Stomach (tissue), 9 donors: ENCODE results near the gene EBF3. TPM values are rescaled to one million over a fixed set of nuclear protein-coding genes. Genes with fewer than 3 reads are reported as not detected.

Source experiments
- DNase-seq, 2 donors: peaks; one replicate each; pipeline versions ENCODE4 v3.0.0 to v3.0.0-alpha.2; 2013 to 2019
- H3K27ac ChIP-seq, 5 donors: fragments of 200-600 bp in 4 of 5; sonication (generic) in 4 of 5; one replicate each; pipeline ENCODE4 v1.5.1; 2013 to 2019; ENCODE audit warnings: mild to moderate bottlenecking in 1 of 5, moderate library complexity in 1 of 5
- H3K27me3 ChIP-seq, 3 donors: fragments of 200-600 bp; sonication (generic); one replicate each; pipeline ENCODE4 v1.5.1; 2017 to 2019; ENCODE audit warnings: mixed run types in 1 of 3
- H3K36me3 ChIP-seq, 4 donors: fragments of 200-600 bp; sonication (generic); 1 replicate in 3 of 4; 2 replicates in 1 of 4; pipeline ENCODE4 v1.5.1; 2016 to 2019
- H3K4me1 ChIP-seq, 4 donors: fragments of 200-600 bp; sonication (generic); one replicate each; pipeline ENCODE4 v1.5.1; 2016 to 2019
- H3K4me3 ChIP-seq, 4 donors: fragments of 200-600 bp; sonication (generic) in 3 of 4; one replicate each; pipeline ENCODE4 v1.5.1; 2016 to 2019; ENCODE audit warnings: mild to moderate bottlenecking in 1 of 4
- H3K9me3 ChIP-seq, 4 donors: fragments of 200-600 bp; sonication (generic); one replicate each; pipeline ENCODE4 v1.5.1; 2016 to 2019
- EP300 ChIP-seq: sonication (generic); formaldehyde crosslinking; IDR thresholded peaks from one replicate; pipeline ENCODE4 v1.6.1; 2017; ENCODE audit warnings: antibody characterized with exemption
- POLR2A ChIP-seq, 4 donors: fragments of 450-650 bp; IDR thresholded peaks; one replicate each; pipeline ENCODE4 v1.6.1; 2016; ENCODE audit warnings: antibody characterized with exemption in 4 of 4, control low read depth in 2 of 4, mild to moderate bottlenecking in 1 of 4, moderate library complexity in 1 of 4
- POLR2AphosphoS5 ChIP-seq, 3 donors: sonication (generic); formaldehyde crosslinking; IDR thresholded peaks; one replicate each; pipeline ENCODE4 v1.6.1; 2016; ENCODE audit warnings: antibody characterized with exemption in 3 of 3
- WGBS, 5 donors: extraction: QIAGEN DNeasy Blood & Tissue Kit in 3 of 5; methylation state at CpG; one replicate each; pipeline versions ENCODE4 v1.1.5 to v1.1.7; 2013 to 2018; 5-methylcytosine and 5-hydroxymethylcytosine counted together
- intact Hi-C: fragments of 100-400 bp; cut with DNase I; formaldehyde crosslinking; loops from one replicate; pipeline ENCODE4 v1.15.1; 2023; ENCODE audit warnings: low total_unique reads
- polyA plus RNA-seq, 3 donors: library from polyadenylated mRNA; stranded (reverse); fragments of 200-250 nt; gene quantifications; one replicate each; pipeline ENCODE4 v1.2.3, GENCODE V29; 2013
- total RNA-seq, 5 donors: library from RNA; depleted of rRNA; stranded (reverse); fragments of >200 nt; gene quantifications; one replicate each; pipeline versions ENCODE4 v1.1.0 to v1.2.3, GENCODE V29; 2014 to 2016
- TF ChIP-seq, protein P1 (sequence below), 7 experiments: fragments of 450-650 bp in 4 of 7; fragments of 200-600 bp in 3 of 7; sonication (generic) in 3 of 7; IDR thresholded peaks; one replicate each; pipeline ENCODE4 v1.5.1; 2016 to 2019; ENCODE audit warnings: antibody characterized with exemption in 7 of 7, control low read depth in 2 of 7, mild to moderate bottlenecking in 1 of 7
- donor health status: healthy with polysubstance abuse.
- donor health status: Bipolar disorder and iron deficiency.
- donor health status: healthy.

Gene EBF3
- total and polyA plus RNA-seq, 8 donors, result 0.19 to 7.3 (median 0.58) TPM; not detected in 3

DNA sequence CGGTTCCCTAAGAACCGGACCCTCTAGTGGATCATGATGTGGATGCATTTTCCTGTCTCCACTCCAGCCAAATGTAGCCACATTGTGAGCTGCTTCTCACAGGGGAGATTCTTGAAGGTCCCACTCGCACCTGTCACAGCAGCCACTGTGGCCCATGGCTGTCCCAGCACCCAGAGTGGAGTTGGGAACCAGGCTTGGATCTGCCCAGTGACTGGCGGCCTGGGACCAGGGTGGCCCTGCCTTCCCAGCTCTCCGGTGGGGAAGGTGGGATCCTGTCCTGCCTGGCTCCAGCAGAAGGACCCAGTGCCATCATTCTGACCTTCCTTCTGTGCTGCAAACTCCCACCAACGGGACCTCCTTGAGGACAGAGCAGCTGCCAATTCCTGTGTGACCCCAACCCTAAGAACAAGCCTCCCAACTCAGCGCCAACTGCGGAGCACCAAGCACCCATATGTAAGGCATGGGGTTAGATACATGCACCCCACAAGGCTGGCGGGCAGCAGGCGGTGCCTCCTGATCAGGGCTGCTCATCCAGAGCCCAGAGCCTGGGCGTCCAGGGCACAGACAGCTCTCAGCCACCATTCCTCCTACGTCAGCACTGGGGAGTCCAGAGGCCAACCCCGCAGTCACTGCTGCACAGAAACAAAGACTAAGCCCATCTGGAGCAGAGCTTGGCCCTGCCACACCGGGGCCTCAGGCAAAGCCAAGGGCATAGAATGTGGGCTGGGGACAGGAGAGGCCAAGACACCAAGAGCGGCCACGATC is 28.8 kb downstream of the EBF3 start:
- intact Hi-C loops, result no loop called here
- whole genome bisulfite sequencing, 5 donors, result 88 to 93% (median 91%) methylated on average over 14 to 16 of the region's 16 CpGs
- Histone ChIP-seq H3K27me3 (peaks cover 0 to 19% (median 0%) of the 10 kb centered on the region in 3 donors), H3K4me1 (no peaks in the 10 kb centered on the region), H3K9me3 (no peaks in the 10 kb centered on the region), H3K27ac (no peak overlapping the region), H3K4me3 (no peak overlapping the region), H3K36me3 (no peaks in the 10 kb centered on the region)
- TF ChIP-seq POLR2A (IDR thresholded peaks at IDR 0.05), result no peak
- TF ChIP-seq POLR2AphosphoS5 (IDR thresholded peaks at IDR 0.05), result no peak
- no peak for TF ChIP-seq EP300
- TF ChIP-seq, protein P1, sequence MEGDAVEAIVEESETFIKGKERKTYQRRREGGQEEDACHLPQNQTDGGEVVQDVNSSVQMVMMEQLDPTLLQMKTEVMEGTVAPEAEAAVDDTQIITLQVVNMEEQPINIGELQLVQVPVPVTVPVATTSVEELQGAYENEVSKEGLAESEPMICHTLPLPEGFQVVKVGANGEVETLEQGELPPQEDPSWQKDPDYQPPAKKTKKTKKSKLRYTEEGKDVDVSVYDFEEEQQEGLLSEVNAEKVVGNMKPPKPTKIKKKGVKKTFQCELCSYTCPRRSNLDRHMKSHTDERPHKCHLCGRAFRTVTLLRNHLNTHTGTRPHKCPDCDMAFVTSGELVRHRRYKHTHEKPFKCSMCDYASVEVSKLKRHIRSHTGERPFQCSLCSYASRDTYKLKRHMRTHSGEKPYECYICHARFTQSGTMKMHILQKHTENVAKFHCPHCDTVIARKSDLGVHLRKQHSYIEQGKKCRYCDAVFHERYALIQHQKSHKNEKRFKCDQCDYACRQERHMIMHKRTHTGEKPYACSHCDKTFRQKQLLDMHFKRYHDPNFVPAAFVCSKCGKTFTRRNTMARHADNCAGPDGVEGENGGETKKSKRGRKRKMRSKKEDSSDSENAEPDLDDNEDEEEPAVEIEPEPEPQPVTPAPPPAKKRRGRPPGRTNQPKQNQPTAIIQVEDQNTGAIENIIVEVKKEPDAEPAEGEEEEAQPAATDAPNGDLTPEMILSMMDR (IDR thresholded peaks at IDR 0.05), result no peak
- no peak for DNase-seq

DNA sequence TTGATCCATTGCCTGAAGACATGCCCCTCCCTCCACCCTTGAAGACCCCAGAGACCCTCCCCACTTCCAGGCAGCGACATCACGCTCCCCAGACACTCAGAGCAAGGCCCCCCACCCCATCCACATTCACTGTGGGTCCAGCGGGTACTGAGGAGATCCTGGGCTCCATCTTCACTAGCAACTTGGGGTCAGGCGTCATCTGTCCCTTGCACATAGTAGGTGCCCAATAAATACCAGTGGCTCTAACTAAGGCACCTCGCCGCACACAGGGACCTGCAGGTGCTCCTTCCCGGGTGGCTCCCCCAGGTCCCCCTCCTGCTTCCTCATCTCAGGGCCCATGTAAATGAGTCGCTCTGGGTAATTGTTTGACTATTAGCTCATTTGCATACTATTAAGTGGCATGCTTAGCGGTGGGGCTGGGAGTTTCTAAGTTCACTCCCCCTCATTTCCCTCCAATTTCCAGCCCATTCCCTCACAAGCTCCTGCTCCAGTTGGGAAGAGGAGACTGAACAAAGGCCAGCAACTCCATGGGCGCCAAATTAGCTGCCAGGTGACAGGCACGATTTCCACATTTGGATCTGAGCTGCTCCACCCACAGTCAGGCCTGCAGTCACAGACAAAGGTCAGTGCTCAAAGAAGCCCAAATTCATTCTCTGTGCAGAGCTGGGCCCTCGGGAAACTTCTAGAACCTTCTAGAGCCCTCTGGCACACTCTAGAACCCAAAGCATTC is 29.7 kb downstream of the EBF3 start:
- Histone ChIP-seq H3K27ac (no peak overlapping the region), H3K4me3 (no peak overlapping the region), H3K36me3 (no peaks in the 10 kb centered on the region), H3K27me3 (peaks cover 0 to 19% (median 0%) of the 10 kb centered on the region in 3 donors), H3K4me1 (no peaks in the 10 kb centered on the region), H3K9me3 (no peaks in the 10 kb centered on the region)
- no peak for TF ChIP-seq POLR2A (IDR thresholded peaks at IDR 0.05)
- TF ChIP-seq, protein P1 (IDR thresholded peaks at IDR 0.05), result no peak
- no peak for TF ChIP-seq EP300
- TF ChIP-seq POLR2AphosphoS5 (IDR thresholded peaks at IDR 0.05), result no peak
- 87 to 92% (median 88%) methylated on average over 12 of the region's 12 CpGs for WGBS, 5 donors
- DNase-seq, result no peak
- intact Hi-C loops, result no loop called here

DNA sequence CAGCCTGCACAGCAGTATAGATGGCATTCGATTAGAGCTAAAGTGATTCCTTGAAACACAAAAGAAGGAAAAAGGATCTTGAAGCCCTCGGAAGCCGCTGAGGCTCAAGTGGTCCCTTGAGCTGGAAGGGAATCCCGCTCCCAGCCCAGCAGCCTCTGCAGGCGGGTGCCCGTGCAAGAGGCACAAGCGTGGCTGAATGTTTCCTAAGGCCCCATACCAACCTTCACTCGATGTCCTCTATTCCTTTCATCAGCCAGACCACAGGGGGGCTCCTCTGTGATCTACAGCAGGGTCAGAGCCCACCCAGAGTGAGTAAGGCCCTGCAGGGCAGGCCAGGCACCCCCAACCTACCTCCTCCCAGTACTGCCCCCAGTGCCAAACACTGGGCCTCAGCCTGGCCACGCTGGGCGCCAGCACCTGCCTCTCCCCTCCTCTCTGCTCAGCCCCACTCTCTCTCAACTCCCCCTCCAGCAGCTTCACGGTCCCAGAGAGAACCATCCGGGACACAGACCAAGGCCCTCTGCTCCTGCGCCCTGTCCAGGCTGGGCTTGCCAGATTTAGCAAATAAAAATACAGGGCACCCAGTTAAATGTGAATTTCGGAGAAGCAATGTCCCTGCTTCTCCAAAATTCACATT is 30.5 kb downstream of the EBF3 start:
- 79 to 87% (median 85%) methylated on average over 14 of the region's 14 CpGs for WGBS, 5 donors
- DNase-seq, result no peak
- H3K27me3 ChIP-seq, result peaks cover 0 to 19% (median 0%) of the 10 kb centered on the region in 3 donors
- H3K27ac ChIP-seq, result no peak overlapping the region
- H3K36me3 ChIP-seq, result no peaks in the 10 kb centered on the region
- no peaks in the 10 kb centered on the region for H3K4me1 ChIP-seq
- H3K9me3 ChIP-seq, result no peaks in the 10 kb centered on the region
- intact Hi-C loops, result no loop called here
- no peak overlapping the region for H3K4me3 ChIP-seq
- no peak for TF ChIP-seq POLR2A (IDR thresholded peaks at IDR 0.05)
- no peak for TF ChIP-seq EP300
- no peak for TF ChIP-seq POLR2AphosphoS5 (IDR thresholded peaks at IDR 0.05)
- TF ChIP-seq, protein P1 (IDR thresholded peaks at IDR 0.05), result no peak

GRCh38 chr10:129932751-129933433 is 31.2 kb downstream of the EBF3 start:
- Histone ChIP-seq H3K27me3 (peaks cover 0 to 19% (median 0%) of the 10 kb centered on the region in 3 donors), H3K36me3 (no peaks in the 10 kb centered on the region), H3K27ac (no peak overlapping the region), H3K4me1 (no peaks in the 10 kb centered on the region), H3K4me3 (no peak overlapping the region), H3K9me3 (no peaks in the 10 kb centered on the region)
- whole genome bisulfite sequencing, 5 donors, result 67 to 80% (median 74%) methylated on average over 24 of the region's 24 CpGs
- intact Hi-C loops, result no loop called here
- TF ChIP-seq EP300 (no peak), POLR2A (IDR thresholded peaks at IDR 0.05) (no peak), POLR2AphosphoS5 (IDR thresholded peaks at IDR 0.05) (no peak)
- TF ChIP-seq, protein P1 (IDR thresholded peaks at IDR 0.05), result no peak
- DNase-seq, result no peak
